Esophagus mucosa (tissue), 1 donor: Measurements from ENCODE around the gene LRBA. TPM values are rescaled to one million over a fixed set of nuclear protein-coding genes. Genes with fewer than 3 reads are reported as not detected.
"Not testable (repeated sequence)": the region's sequence is repeated elsewhere in the genome, so short reads cannot be mapped to it uniquely, and the experiment has no call there.

Experiments
- ATAC-seq: fragments of 200-7000 bp; cut with Tn5 transposase; one replicate; pipeline ENCODE4 v1.9.1; 2020
- total RNA-seq: library from RNA; stranded (reverse); gene quantifications from one replicate; pipeline ENCODE4 v1.2.4, GENCODE V29; 2023
- donor health status: DM: yes; HTN: yes; CAD: no.

The LRBA gene
- total RNA-seq, 1 donor from 2014 or later: 41.1 TPM

- no peak for ATAC-seq
These were observed 1.1 kb downstream of the LRBA start for GRCh38 chr4:151013944-151014343.

GRCh38 chr4:151013491-151013890, 1.6 kb downstream of the LRBA start:
- ATAC-seq: no peak

- ATAC-seq: no peak
These were observed 2.3 kb downstream of the LRBA start for GRCh38 chr4:151012820-151013219.

- ATAC-seq: no peak
These were observed 2.7 kb downstream of the LRBA start for GRCh38 chr4:151012376-151012775.

- no peak for ATAC-seq
These were observed 10.9 kb downstream of the LRBA start for GRCh38 chr4:151004222-151004621.

GRCh38 chr4:151000747-151001429, 14.2 kb downstream of the LRBA start:
- no peak for ATAC-seq

GRCh38 chr4:150999086-150999485, 16.0 kb downstream of the LRBA start:
- ATAC-seq: no peak

- ATAC-seq: no peak
These were observed 17.9 kb downstream of the LRBA start for GRCh38 chr4:150997141-150997540.

GRCh38 chr4:150994721-150995120, 20.4 kb downstream of the LRBA start:
- no peak for ATAC-seq

- not testable (repeated sequence) for ATAC-seq
These were observed 21.5 kb downstream of the LRBA start for GRCh38 chr4:150993577-150993976.

GRCh38 chr4:150990993-150991392, 24.1 kb downstream of the LRBA start:
- ATAC-seq: no peak

GRCh38 chr4:150990250-150990649, 24.8 kb downstream of the LRBA start:
- ATAC-seq: no peak

- no peak for ATAC-seq
These were observed 26.8 kb downstream of the LRBA start for GRCh38 chr4:150988238-150988637.

- ATAC-seq: no peak
These were observed 27.9 kb downstream of the LRBA start for GRCh38 chr4:150987204-150987603.

GRCh38 chr4:150986085-150986484, 29.0 kb downstream of the LRBA start:
- ATAC-seq: no peak

GRCh38 chr4:150983851-150984250, 31.2 kb downstream of the LRBA start:
- ATAC-seq: no peak

- no peak for ATAC-seq
These were observed 32.4 kb downstream of the LRBA start for GRCh38 chr4:150982557-150983233.

- ATAC-seq: no peak
These were observed 36.1 kb downstream of the LRBA start for GRCh38 chr4:150978738-150979575.

- ATAC-seq: no peak
These were observed 38.5 kb downstream of the LRBA start for GRCh38 chr4:150976478-150977118.

GRCh38 chr4:150974750-150975149, 40.3 kb downstream of the LRBA start:
- ATAC-seq: no peak

GRCh38 chr4:150974252-150974640, 40.8 kb downstream of the LRBA start:
- ATAC-seq: no peak

- no peak for ATAC-seq
These were observed 41.3 kb downstream of the LRBA start for GRCh38 chr4:150973626-150974251.

GRCh38 chr4:150972592-150972991, 42.5 kb downstream of the LRBA start:
- no peak for ATAC-seq
